Mucosa of gallbladder (tissue), 1 donor: ENCODE results near the gene GPX2. TPM values are rescaled to one million over a fixed set of nuclear protein-coding genes. Genes with fewer than 3 reads are reported as not detected.
A peak's percentile ranks its signal among the peaks of the same experiment; 100 is the strongest.
"Not testable (repeated sequence)": the region's sequence is repeated elsewhere in the genome, so short reads cannot be mapped to it uniquely, and the experiment has no call there.

Experiments used
- DNase-seq: peaks from one replicate; pipeline ENCODE4 v3.0.0-alpha.2; 2020; ENCODE audit warnings: low spot score
- total RNA-seq: library from RNA; stranded (reverse); gene quantifications from one replicate; pipeline ENCODE4 v1.2.1, GENCODE V29; 2021
- donor health status: DM: no; HTN: no; CAD: no.

Gene GPX2
- total RNA-seq, 1 donor from 2014 or later = 617 TPM

GRCh38 chr14:64914237-64915028, 28.1 kb downstream of the GPX2 start, which contains the start of gene CHURC1:
Gene CHURC1, plus strand, starts transcription at chr14:64914455. Its CDS starts 41 bp downstream, at chr14:64914496.
- DNase-seq = peak; percentile 99

- not testable (repeated sequence) for DNase-seq
Observed at GRCh38 chr14:64913477-64913876, 29.1 kb downstream of the GPX2 start.

- DNase-seq = no peak
Observed at GRCh38 chr14:64912261-64912660, 30.3 kb downstream of the GPX2 start.

- DNase-seq = no peak
Observed at GRCh38 chr14:64910847-64911495, 31.6 kb downstream of the GPX2 start.

- no peak for DNase-seq
Observed at GRCh38 chr14:64906022-64906421, 36.5 kb downstream of the GPX2 start.

- no peak for DNase-seq
Observed at GRCh38 chr14:64899958-64900357, 42.6 kb downstream of the GPX2 start.

- DNase-seq = peak; percentile 32
Observed at GRCh38 chr14:64891839-64892375, 50.6 kb downstream of the GPX2 start.

- no peak for DNase-seq
Observed at GRCh38 chr14:64891173-64891838, 51.2 kb downstream of the GPX2 start.

- no peak for DNase-seq
Observed at GRCh38 chr14:64889352-64889751, 53.2 kb downstream of the GPX2 start.

Other genes with a start within 250 kb of the GPX2 start
- 101 TPM for gene PLEKHG3, start 238.3 kb downstream of the GPX2 start, total RNA-seq
- 3.1 TPM for gene SPTB, start 62.8 kb downstream of the GPX2 start, total RNA-seq
- gene CHURC1, start 28.3 kb downstream of the GPX2 start, total RNA-seq = 58.7 TPM
- 16.5 TPM for gene RAB15, start 29.6 kb upstream of the GPX2 start, total RNA-seq
- gene FNTB, start 44.1 kb upstream of the GPX2 start, total RNA-seq = 16.7 TPM
- gene MAX, start 159.8 kb upstream of the GPX2 start, total RNA-seq = 109 TPM